ENCODE data around the gene MTHFSD.

MTHFSD gene

DNA sequence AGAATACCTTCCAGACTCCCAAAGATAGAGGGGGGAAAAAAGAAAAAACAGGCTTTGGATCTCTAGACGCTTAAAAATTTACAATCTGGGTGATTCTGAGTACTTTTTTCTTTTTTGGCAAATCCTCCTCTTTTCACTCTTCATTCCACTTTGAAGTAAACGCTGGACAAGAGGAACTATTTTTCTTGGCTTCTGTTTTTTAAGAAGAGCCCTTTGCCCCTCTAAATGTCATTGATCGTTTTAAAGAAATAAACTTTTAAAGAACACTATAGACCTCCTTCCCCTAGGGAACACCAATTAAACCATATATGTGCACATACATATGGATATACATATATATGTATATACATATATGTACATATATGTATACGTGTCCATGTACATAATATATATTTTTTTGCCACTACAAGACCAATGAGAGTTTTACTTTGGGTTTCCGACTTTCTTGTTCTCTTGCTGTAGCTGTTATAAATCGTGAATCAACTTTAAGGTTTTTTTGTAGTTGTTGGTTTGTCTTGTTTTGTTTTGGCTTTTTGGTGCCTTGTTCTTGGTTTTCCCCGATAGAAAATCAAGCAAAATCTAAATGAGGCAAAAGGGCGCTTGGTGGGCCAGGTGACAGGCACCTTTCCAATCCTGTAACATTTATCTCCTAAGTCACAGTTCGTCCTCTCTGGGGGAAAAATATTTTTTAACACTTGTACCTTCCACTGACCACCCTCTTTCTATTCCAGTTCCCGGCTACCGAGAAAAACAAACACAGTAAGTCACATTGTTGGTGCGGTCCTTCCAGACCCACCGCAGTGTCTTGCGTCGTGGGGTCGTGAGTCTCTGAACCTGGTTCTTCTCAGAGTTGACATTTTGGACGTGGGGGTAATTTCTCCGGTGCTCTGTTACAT, 40.3 kb downstream of the MTHFSD start:
- no peak for DNase-seq (ENCODE audit: low spot score)

- no peak for DNase-seq (ENCODE audit: low spot score)
These were observed 41.4 kb downstream of the MTHFSD start for GRCh38 chr16:86513471-86514277.

- no peak for DNase-seq (ENCODE audit: low spot score)
These were observed 42.1 kb downstream of the MTHFSD start for GRCh38 chr16:86512860-86513470.

GRCh38 chr16:86512301-86512859, 42.7 kb downstream of the MTHFSD start:
- no peak for DNase-seq (ENCODE audit: low spot score)

GRCh38 chr16:86511317-86512161, 43.5 kb downstream of the MTHFSD start:
- no peak for DNase-seq (ENCODE audit: low spot score)

DNA sequence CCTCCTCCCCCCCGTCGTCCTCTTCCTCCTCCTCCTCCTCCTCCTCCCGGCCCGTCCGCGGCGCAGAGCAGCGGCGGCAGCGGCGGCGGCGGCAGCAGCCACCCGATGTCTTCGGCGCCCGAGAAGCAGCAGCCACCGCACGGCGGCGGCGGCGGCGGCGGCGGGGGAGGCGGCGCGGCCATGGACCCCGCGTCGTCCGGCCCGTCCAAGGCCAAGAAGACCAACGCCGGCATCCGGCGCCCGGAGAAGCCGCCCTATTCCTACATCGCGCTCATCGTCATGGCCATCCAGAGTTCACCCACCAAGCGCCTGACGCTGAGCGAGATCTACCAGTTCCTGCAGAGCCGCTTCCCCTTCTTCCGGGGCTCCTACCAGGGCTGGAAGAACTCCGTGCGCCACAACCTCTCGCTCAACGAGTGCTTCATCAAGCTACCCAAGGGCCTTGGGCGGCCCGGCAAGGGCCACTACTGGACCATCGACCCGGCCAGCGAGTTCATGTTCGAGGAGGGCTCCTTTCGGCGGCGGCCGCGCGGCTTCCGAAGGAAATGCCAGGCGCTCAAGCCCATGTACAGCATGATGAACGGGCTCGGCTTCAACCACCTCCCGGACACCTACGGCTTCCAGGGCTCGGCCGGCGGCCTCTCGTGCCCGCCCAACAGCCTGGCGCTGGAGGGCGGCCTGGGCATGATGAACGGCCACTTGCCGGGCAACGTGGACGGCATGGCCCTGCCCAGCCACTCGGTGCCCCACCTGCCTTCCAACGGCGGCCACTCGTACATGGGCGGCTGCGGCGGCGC, 44.4 kb downstream of the MTHFSD start, which contains the start of gene FOXF1:
FOXF1 (plus strand) TSS at position 63 of the 797 bp plus-strand sequence; CDS start at position 106, 43 bp downstream.
- DNase-seq (ENCODE audit: low spot score), result no peak

DNA sequence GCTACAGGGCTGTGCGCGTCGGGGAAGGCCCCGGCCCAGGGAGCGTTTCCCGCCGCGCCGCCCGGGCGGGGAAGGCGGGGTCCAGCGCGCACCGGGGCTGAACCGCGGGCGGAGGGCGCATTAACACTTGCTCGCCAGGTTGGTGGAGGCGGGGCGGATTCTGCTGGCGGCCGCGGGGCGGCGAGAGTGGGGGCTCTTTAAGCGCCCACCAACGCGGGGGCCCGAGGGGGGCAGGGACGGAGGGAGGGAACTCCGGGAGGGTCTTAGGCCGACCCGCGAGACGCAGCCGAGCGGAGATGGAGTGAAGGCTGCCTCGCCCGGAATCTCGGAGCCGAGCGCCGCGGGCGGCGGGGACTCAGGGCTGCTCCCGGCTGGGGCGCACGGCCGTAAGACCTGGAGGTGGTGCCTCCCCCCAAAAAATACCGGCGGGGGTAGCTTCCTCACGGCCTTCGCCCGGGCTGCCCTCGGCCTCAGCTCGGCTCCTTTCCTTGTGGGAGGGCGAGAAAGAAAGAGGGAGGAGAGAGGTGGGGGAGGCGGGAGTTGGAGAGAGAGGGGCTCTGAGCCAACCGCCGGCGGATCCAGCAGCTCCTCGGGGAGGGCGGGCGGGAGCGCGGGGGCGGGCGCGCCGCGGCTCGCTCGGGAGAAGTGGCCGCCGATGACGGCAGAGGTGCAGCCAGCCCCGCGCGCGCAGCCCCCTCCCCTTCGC, 45.1 kb downstream of the MTHFSD start:
- DNase-seq (ENCODE audit: low spot score), result no peak

DNA sequence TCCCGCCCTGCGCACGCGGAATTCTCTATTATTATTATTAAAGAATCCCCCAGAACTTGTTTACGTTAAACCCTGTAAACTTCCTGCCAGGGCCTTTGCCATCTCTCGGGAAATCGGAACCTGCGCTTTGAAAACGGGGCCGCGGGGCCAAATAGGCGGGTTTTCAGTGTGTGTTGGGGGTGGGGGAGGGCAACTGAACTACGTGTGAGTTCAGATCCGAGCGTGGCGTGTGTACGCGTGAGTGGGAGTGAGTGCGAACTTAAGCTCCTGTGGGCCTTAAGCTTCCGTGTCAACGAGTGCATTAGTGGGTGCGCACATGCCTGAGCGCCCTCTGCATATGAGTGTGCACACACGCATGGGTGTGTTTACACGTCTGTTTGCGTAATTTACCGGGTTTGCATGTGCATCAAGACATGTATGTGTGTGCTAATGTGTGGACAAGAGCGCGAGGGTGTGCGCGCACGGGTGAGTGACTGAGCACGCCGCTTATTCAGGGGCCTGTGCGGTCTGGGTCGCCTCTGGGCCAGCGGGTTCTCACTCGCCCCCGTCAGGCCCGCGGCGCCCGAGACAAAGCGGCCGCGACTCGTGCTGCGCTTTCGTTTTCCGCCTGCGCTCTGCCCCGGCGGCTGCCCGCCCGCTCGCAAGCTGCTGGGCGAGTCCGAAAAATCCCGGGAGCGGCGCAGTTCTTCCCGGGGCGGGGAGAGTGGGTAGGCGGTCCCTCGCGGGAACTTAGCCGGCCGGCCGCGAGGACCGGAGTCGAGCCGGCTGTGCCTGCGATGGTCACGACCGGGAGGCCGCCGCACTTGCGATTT, 45.9 kb downstream of the MTHFSD start:
- DNase-seq (ENCODE audit: low spot score), result no peak

- no peak for DNase-seq (ENCODE audit: low spot score)
These were observed 46.7 kb downstream of the MTHFSD start for GRCh38 chr16:86508028-86508946.

GRCh38 chr16:86507173-86508027, 47.6 kb downstream of the MTHFSD start:
- no peak for DNase-seq (ENCODE audit: low spot score)

DNA sequence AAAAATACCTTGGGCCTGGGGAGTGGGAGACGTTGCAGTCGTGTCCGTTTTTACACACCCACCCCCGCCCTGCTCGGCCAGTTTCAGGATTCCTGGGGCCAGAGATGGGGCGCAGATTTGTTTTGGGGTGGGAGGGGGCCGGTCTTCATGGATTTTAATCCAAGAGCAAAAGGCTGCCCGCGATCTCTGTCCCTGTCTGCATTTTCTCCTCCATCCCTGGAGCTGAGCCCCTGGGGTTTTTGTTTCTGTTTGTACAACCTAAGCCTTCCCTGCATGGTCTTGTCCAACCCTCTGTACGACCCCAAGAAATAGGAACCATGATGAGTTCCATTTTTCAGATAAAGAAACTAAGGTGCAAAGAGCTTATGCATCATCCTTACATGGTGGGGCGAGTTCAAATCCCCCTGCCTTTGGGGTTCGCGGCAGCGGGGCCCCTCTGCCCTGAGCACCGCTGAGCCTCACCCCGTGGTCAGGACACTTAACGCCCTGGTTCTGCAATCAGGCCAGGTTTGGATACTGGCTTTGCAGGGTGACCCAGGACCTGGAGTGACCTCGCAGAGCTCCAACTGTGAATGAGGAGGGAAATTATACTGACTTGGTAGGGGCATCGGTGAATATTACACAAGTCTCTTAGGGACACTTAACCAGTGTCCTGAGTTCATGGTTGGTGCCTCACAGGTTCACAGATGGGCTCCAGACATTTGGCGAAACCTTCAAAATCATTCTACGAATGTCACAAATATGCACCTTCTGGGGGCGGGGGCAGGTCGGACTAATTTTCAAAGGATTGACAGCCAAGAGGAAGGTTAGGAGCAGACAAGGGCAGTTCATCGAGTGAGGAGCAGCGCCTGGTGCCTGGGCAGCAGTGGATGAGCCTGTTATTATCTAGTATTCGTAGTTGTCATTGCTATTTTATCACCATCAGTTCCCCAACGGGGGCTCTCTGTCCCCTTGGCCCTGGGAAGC, 48.9 kb downstream of the MTHFSD start:
- DNase-seq (ENCODE audit: low spot score), result no peak

- DNase-seq (ENCODE audit: low spot score), result no peak
These were observed 49.7 kb downstream of the MTHFSD start for GRCh38 chr16:86505185-86505898.

- DNase-seq (ENCODE audit: low spot score), result no peak
These were observed 50.5 kb downstream of the MTHFSD start for GRCh38 chr16:86504315-86505184.

- no peak for DNase-seq (ENCODE audit: low spot score)
These were observed 51.2 kb downstream of the MTHFSD start for GRCh38 chr16:86503830-86504229.
